ENCODE data around the gene CNOT8.

DNA sequence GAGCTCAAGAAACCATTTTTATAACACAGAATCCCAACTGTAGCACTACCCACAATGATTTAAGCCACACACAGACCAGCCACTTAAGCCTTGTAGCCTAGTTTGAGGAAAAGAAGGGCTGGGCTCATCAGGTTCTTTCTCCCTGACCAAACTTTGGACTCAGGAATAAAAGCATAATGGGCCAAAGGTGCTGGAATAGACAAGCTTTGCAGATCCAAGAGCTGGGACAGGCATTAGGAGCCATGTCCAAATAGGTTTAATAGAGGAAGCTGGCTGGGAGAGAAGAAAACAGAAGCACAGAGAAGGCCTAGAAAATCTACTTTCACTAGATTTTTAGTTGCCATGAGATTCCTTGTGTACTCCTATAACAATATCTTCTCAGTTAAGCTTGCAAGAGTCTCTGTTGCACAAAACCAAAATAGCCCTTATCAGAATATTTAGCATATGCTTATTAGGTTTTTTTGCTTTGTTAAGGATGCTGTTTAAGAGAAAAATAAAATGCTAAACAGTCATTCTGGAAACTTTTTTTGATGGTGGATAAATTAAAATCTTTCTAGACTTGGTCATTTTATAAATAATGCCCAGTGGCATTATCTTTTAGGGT is 38.2 kb downstream of the CNOT8 start:
- no peak for TF ChIP-seq POLR2A (IDR thresholded peaks at IDR 0.05)
- TF ChIP-seq, protein P1, sequence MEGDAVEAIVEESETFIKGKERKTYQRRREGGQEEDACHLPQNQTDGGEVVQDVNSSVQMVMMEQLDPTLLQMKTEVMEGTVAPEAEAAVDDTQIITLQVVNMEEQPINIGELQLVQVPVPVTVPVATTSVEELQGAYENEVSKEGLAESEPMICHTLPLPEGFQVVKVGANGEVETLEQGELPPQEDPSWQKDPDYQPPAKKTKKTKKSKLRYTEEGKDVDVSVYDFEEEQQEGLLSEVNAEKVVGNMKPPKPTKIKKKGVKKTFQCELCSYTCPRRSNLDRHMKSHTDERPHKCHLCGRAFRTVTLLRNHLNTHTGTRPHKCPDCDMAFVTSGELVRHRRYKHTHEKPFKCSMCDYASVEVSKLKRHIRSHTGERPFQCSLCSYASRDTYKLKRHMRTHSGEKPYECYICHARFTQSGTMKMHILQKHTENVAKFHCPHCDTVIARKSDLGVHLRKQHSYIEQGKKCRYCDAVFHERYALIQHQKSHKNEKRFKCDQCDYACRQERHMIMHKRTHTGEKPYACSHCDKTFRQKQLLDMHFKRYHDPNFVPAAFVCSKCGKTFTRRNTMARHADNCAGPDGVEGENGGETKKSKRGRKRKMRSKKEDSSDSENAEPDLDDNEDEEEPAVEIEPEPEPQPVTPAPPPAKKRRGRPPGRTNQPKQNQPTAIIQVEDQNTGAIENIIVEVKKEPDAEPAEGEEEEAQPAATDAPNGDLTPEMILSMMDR (IDR thresholded peaks at IDR 0.05): no peak

All from lower leg skin (tissue), 3 donors.